ENCODE results near the gene SLC25A13.
A peak's percentile ranks its signal among the peaks of the same experiment; 100 is the strongest.
"Not testable (repeated sequence)": the region's sequence is repeated elsewhere in the genome, so short reads cannot be mapped to it uniquely, and the experiment has no call there.

SLC25A13 gene, protein sequence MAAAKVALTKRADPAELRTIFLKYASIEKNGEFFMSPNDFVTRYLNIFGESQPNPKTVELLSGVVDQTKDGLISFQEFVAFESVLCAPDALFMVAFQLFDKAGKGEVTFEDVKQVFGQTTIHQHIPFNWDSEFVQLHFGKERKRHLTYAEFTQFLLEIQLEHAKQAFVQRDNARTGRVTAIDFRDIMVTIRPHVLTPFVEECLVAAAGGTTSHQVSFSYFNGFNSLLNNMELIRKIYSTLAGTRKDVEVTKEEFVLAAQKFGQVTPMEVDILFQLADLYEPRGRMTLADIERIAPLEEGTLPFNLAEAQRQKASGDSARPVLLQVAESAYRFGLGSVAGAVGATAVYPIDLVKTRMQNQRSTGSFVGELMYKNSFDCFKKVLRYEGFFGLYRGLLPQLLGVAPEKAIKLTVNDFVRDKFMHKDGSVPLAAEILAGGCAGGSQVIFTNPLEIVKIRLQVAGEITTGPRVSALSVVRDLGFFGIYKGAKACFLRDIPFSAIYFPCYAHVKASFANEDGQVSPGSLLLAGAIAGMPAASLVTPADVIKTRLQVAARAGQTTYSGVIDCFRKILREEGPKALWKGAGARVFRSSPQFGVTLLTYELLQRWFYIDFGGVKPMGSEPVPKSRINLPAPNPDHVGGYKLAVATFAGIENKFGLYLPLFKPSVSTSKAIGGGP

DNA sequence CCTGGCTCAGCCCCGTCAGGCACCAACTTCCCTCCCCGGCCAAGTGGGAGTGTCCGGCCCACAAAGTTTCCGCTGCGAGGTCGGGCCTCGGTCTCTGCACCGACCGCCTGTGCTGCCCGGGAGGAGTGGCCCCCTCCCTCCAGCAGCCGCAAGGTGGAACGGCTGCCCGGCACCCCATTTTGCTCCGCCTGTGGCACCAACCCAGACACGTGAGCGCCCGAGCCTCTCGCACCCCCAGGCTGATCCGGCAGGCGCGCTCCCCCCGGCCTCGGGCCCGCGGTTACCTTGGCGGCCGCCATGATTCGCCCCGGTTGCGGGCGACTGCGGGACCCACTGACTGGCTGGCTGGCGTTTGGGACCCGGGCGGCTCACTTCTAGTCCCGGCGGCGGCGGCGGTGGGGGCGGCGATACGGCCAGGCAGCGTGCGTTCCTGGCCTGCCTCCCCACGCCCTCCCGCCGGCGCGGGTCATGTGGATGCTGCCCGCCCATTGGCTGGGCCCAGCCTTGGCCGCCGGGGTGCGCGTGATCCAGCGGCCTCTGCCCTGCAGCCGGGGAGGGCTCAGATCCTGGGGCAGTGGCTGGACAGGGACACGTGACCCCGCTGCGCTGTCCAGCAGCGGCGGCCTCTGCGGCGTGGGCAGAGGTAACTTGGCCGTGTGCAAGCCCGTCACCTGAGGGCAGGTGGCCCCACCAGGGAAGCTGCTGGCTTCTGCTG is at the start of gene SLC25A13:
Gene SLC25A13 (minus strand): TSS at position 441 of the 715 bp plus-strand sequence. CDS start 142 bp downstream, at position 299.
- TF ChIP-seq, protein P1, sequence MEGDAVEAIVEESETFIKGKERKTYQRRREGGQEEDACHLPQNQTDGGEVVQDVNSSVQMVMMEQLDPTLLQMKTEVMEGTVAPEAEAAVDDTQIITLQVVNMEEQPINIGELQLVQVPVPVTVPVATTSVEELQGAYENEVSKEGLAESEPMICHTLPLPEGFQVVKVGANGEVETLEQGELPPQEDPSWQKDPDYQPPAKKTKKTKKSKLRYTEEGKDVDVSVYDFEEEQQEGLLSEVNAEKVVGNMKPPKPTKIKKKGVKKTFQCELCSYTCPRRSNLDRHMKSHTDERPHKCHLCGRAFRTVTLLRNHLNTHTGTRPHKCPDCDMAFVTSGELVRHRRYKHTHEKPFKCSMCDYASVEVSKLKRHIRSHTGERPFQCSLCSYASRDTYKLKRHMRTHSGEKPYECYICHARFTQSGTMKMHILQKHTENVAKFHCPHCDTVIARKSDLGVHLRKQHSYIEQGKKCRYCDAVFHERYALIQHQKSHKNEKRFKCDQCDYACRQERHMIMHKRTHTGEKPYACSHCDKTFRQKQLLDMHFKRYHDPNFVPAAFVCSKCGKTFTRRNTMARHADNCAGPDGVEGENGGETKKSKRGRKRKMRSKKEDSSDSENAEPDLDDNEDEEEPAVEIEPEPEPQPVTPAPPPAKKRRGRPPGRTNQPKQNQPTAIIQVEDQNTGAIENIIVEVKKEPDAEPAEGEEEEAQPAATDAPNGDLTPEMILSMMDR (IDR thresholded peaks at IDR 0.05), result peak; percentile 44
- H3K27me3 ChIP-seq, result no peaks in the 10 kb centered on the region

DNA sequence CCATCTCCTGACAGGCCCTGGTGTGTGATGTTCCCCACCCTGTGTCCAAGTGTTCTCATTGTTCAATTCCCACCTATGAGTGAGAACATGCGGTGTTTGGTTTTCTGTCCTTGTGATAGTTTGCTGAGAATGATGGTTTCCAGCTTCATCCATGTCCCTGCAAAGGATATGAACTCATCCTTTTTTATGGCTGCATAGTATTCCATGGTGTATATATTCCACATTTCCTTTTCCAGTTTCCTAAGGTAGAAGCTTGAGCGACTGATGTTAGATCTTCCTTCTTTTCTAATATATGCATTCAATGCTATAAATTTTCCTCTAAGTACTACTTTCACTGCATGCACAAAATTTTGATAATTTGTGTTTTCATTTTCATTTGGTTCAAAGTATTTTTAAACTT is 44.0 kb upstream of the SLC25A13 start:
- H3K36me3 ChIP-seq; H3K27ac ChIP-seq; H3K4me1 ChIP-seq (ENCODE audit: control insufficient read depth in 1 of 2, insufficient read depth in 1 of 2, low read depth in 1 of 2, low read length in 1 of 2); H3K9me3 ChIP-seq; H3K27me3 ChIP-seq; H3K4me3 ChIP-seq (ENCODE audit: low read depth in 1 of 2, low read length in 1 of 2): not testable (repeated sequence)

More for the DNA sequence above, at the start of gene SLC25A13:
- H3K4me1 ChIP-seq (ENCODE audit: control insufficient read depth in 1 of 2, insufficient read depth in 1 of 2, low read depth in 1 of 2, low read length in 1 of 2), result peaks cover 35 to 40% of the 10 kb centered on the region in 2 experiments
- peak within 1 kb of the TSS; percentile 99 for H3K27ac ChIP-seq
- no peaks in the 10 kb centered on the region for H3K36me3 ChIP-seq
- H3K4me3 ChIP-seq (ENCODE audit: low read depth in 1 of 2, low read length in 1 of 2), result peak within 1 kb of the TSS; percentile 86 to 99
- no peaks in the 10 kb centered on the region for H3K9me3 ChIP-seq

DNA sequence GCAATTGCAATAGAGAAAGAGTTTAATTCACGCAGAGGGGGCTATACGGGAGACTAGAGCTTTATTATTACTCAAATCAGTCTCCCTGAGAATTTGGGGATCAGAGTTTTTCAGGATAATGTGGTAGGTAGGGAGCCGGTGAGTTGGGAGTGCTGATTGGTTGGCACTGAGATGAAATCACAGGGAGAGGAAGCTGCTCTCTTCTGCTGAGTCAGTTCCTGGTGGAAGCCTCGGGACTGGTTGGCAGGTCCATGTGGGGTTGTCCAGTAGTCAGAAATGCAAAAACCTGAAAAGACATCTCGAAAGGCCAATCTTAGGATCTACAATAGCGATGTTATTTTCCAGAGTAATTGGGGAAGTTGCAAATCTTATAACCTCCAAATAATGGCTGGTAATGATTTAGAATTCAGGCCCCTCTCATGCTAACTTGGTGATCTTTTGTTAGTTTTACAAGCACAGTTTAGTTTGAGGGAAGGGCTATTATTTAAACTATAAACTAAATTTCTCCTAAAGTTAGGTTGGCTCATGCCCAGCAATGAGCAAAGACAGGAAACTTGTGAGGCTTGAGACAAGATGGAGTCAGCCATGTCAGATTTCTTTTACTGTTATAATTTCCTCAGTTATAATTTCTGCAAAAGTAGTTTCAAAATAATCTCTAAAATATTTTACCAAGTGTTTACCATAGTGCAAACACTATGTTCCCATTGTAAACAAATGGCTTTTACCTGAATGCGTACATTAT is 39.4 kb upstream of the SLC25A13 start:
- no peak overlapping the region for H3K4me3 ChIP-seq (ENCODE audit: low read depth in 1 of 2, low read length in 1 of 2)
- H3K9me3 ChIP-seq, result no peaks in the 10 kb centered on the region
- H3K27me3 ChIP-seq, result no peaks in the 10 kb centered on the region
- no peak overlapping the region for H3K27ac ChIP-seq
- H3K4me1 ChIP-seq (ENCODE audit: control insufficient read depth in 1 of 2, insufficient read depth in 1 of 2, low read depth in 1 of 2, low read length in 1 of 2), result no peaks in the 10 kb centered on the region
- TF ChIP-seq, protein P1 (IDR thresholded peaks at IDR 0.05), result no peak
- no peaks in the 10 kb centered on the region for H3K36me3 ChIP-seq

DNA sequence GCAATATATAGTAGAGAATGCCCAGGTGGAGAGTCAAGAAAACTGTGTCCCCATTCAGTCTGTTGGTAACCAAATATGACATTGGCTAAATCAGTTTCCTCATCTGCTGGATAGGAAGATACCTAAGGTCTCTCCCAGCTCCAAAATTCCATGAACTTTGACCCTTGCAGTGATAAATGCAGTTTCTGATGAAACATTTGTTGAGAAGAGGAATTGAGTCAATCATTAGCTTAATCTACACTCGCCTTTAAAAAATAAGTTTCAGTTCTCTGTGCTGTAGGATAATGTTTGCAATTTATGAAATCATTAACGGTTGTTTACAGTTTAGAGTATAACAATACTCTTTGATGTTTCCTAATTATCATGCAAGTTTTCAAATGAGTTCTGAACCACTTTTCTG is 38.0 kb upstream of the SLC25A13 start:
- H3K9me3 ChIP-seq, result no peaks in the 10 kb centered on the region
- TF ChIP-seq, protein P1 (IDR thresholded peaks at IDR 0.05), result no peak

DNA sequence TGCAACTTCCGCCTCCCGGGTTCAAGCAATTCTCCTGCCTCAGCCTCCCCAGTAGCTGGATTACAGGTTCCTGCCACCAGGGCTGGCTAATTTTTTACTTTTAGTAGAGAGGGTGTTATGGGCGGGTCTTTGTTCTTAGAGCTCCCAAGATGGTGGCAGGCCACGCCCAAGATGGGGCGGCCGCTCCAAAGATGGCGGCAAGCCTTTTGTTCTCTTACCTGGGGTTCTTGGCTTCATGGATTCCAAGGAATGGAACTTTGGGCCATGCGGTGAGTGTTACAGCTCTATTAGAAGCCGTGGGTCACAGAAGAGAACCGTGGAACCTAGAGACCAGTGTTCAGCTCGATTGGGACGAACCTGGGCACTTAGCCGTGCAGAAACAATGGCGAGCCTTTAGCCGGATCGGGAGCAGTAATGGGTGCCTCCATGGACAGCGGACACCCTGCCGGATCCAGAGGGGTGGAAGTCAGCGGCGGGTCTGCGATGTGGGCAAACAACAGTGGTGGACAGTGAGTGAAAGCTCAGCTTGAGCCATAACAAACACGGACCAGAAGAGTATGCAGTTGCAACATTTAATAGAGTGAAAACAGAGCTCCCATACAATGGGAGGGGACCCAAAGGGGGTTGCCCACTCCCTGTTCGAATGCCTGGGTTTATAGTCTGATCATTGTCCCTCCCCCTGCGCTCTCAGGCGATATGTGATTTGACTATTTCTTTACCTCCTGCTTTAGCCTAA is 36.5 kb upstream of the SLC25A13 start:
- H3K27ac ChIP-seq; H3K27me3 ChIP-seq; H3K36me3 ChIP-seq; H3K9me3 ChIP-seq; H3K4me1 ChIP-seq (ENCODE audit: control insufficient read depth in 1 of 2, insufficient read depth in 1 of 2, low read depth in 1 of 2, low read length in 1 of 2); H3K4me3 ChIP-seq (ENCODE audit: low read depth in 1 of 2, low read length in 1 of 2): not testable (repeated sequence)

More for the DNA sequence above, 38.0 kb upstream of the SLC25A13 start:
- Histone ChIP-seq H3K4me3 (ENCODE audit: low read depth in 1 of 2, low read length in 1 of 2) (no peak overlapping the region), H3K27me3 (no peaks in the 10 kb centered on the region), H3K36me3 (no peaks in the 10 kb centered on the region), H3K4me1 (ENCODE audit: control insufficient read depth in 1 of 2, insufficient read depth in 1 of 2, low read depth in 1 of 2, low read length in 1 of 2) (no peaks in the 10 kb centered on the region), H3K27ac (no peak overlapping the region)

Data from neutrophil (primary cell).